Measurements from ENCODE around the gene GSDME.

DNA sequence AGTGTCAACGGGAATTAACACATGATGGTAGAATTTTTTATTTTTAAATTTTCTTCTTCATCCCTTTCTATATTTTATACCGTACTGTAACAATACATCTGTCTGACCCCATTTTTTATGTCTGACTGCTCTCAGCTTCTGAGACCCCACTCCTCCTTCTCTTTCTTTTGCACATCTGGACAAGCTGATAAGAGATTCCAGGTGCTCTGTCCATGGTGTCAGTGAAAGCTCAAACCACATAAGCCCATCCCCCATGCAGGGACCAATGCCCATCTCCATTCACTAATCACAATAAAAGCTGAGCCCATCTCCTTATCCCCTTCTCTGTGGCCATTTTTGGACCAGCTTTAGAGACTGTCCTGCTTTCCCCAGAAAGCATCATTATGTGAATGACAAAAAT, 8.7 kb downstream of the GSDME start:
- TF ChIP-seq, protein P1, sequence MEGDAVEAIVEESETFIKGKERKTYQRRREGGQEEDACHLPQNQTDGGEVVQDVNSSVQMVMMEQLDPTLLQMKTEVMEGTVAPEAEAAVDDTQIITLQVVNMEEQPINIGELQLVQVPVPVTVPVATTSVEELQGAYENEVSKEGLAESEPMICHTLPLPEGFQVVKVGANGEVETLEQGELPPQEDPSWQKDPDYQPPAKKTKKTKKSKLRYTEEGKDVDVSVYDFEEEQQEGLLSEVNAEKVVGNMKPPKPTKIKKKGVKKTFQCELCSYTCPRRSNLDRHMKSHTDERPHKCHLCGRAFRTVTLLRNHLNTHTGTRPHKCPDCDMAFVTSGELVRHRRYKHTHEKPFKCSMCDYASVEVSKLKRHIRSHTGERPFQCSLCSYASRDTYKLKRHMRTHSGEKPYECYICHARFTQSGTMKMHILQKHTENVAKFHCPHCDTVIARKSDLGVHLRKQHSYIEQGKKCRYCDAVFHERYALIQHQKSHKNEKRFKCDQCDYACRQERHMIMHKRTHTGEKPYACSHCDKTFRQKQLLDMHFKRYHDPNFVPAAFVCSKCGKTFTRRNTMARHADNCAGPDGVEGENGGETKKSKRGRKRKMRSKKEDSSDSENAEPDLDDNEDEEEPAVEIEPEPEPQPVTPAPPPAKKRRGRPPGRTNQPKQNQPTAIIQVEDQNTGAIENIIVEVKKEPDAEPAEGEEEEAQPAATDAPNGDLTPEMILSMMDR (IDR thresholded peaks at IDR 0.05) = no peak
- no peak for TF ChIP-seq POLR2A (IDR thresholded peaks at IDR 0.05)

Data from lower leg skin (tissue), 3 donors.